Dedifferentiated amniotic fluid mesenchymal stem cell (primary cell): ENCODE measurements around the gene MAGEA2.
"Not testable (repeated sequence)": the region's sequence is repeated elsewhere in the genome, so short reads cannot be mapped to it uniquely, and the experiment has no call there.

Source experiments
- DNase-seq: peaks from one replicate; pipeline ENCODE4 v3.0.0-alpha.2; 2016; ENCODE audit errors: extremely low spot score

MAGEA2 gene

DNA sequence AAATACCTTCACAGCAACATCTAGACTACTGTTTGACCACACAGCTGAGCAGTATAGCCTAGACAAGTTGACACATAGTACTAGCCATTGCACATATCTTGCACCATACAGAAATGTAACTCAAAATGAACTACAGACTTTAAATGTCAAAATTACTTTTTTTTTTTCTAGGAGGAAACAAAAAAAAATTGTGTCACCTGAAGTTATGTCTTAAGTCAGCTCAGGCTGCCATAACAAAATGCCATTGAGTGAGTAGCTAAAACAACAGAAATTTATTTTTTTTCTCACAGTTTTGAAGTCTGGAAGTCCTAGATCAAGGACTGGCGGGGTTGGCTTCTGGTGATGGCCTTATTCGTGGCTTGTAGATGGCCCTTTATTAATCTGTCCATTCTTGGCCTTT is 44.5 kb downstream of the MAGEA2 start, which contains the start of gene CSAG2:
Gene CSAG2, minus strand, starts transcription at position 101 of the 400 bp plus-strand sequence. CDS start 161 bp downstream, outside the sequence.
- DNase-seq = not testable (repeated sequence)

DNA sequence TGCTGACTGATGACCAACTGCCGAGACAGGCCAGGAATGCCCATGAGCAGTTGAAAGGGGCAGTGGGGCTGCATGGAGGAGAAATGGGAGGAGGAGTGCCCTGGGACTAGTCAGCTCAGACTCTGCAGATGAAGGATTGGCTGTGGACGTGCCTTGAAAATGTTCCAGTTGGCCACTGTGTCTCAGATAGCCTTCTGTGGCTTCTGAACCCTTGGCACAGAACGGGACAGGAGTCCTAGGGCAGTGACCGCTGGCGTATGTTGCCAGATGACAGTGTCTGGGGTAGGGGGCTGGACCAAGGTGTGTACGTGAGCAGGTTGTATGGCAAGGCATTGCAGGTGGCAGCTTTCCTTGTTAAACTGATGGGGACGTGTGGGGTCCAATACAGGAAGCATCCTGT is 47.1 kb downstream of the MAGEA2 start:
- not testable (repeated sequence) for DNase-seq

GRCh38 chrX:152700390-152700789 is 53.3 kb downstream of the MAGEA2 start:
- DNase-seq = not testable (repeated sequence)
